ENCODE results near the gene CTU2. TPM values are rescaled to one million over a fixed set of nuclear protein-coding genes. Genes with fewer than 3 reads are reported as not detected.
A peak's percentile ranks its signal among the peaks of the same experiment; 100 is the strongest.

The CTU2 gene
- total and polyA plus RNA-seq, 10 of the 15 experiments (the other 5 are each of a cell fraction or from before 2014, with no cell fraction given), result 0.32 to 44.5 (median 18.2) TPM

DNA sequence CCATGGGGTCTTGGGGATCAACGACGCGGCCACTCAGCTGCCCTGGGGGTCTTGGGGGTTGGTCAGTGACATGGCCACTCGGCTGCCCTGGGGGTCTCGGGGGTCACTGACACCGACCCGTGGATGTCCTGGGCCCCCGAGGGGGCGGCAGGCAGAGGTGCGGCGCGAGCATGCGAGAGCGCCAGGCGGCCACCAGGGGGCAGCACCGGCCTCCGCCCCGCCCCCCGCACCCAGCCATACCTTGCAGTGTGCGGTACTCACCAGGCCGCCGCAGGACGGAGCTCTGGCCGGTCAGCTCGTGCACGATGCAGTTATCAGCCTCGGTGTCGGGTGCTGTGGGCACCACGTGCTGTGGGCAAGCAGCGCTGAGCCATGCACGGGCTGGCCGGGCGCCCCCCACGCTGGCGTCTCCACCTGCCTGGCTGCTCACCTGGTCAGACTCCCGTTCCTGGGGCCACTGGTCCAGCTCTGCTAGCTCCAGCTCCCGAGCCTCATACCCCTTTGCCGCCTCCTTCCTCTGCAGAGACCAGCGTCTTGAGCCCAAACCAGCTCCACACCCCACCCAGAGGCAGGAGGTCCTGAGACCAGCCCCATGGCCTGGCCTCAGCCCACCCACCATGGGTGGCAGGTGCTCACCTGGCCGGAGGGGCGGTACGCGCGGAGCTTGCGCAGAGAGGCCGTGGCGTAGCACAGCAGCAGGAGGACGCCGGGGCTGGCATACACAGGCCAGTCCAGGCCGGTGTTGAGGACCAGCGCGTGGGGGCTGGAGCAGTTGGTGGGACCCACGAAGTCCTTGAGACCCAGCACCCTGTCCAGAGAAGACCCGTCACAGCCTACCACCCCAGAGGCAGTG is 31.2 kb downstream of the CTU2 start (continued):
- TF ChIP-seq YBX1 (IDR thresholded peaks at IDR 0.05) (no peak), MTA3 (IDR thresholded peaks at IDR 0.05; ENCODE audit: borderline replicate concordance, low read length) (no peak), GABPA (IDR thresholded peaks at IDR 0.05; ENCODE audit: low read depth) (no peak), FOS (IDR thresholded peaks at IDR 0.05; ENCODE audit: borderline replicate concordance, extremely low read depth, insufficient read length) (no peak), SUPT20H (IDR thresholded peaks at IDR 0.05; ENCODE audit: borderline replicate concordance, control insufficient read depth, low read depth, low read length) (no peak), BRCA1 (IDR thresholded peaks at IDR 0.05; ENCODE audit: low read depth, low read length) (no peak), ATF7 (IDR thresholded peaks at IDR 0.05; ENCODE audit: low read depth) (no peak), ZBTB4 (CRISPR knock-in tag; IDR thresholded peaks at IDR 0.05) (no peak), REST (IDR thresholded peaks at IDR 0.05; ENCODE audit: low read depth, low read length) (no peak), MEF2A (IDR thresholded peaks at IDR 0.05; ENCODE audit: insufficient read depth, low read depth, low read length) (no peak), SMC3 (IDR thresholded peaks at IDR 0.05; ENCODE audit: borderline replicate concordance, low read length) (peak; percentile 82), ATF3 (IDR thresholded peaks at IDR 0.05; ENCODE audit: borderline replicate concordance, extremely low read depth, low read depth, low read length) (no peak), EZH2 (IDR thresholded peaks at IDR 0.05; ENCODE audit: borderline replicate concordance, control insufficient read depth, low read depth, low read length) (no peak), NR2C1 (IDR thresholded peaks at IDR 0.05) (no peak), YY1 (IDR thresholded peaks at IDR 0.05; ENCODE audit: low read depth, low read length) (peak; percentile 84), MLLT1 (IDR thresholded peaks at IDR 0.05) (no peak)
- TF ChIP-seq, protein P1, sequence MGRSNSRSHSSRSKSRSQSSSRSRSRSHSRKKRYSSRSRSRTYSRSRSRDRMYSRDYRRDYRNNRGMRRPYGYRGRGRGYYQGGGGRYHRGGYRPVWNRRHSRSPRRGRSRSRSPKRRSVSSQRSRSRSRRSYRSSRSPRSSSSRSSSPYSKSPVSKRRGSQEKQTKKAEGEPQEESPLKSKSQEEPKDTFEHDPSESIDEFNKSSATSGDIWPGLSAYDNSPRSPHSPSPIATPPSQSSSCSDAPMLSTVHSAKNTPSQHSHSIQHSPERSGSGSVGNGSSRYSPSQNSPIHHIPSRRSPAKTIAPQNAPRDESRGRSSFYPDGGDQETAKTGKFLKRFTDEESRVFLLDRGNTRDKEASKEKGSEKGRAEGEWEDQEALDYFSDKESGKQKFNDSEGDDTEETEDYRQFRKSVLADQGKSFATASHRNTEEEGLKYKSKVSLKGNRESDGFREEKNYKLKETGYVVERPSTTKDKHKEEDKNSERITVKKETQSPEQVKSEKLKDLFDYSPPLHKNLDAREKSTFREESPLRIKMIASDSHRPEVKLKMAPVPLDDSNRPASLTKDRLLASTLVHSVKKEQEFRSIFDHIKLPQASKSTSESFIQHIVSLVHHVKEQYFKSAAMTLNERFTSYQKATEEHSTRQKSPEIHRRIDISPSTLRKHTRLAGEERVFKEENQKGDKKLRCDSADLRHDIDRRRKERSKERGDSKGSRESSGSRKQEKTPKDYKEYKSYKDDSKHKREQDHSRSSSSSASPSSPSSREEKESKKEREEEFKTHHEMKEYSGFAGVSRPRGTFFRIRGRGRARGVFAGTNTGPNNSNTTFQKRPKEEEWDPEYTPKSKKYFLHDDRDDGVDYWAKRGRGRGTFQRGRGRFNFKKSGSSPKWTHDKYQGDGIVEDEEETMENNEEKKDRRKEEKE (IDR thresholded peaks at IDR 0.05), result no peak

All from GM12878 (cell line).